Peyer's patch (tissue), 4 donors: ENCODE data around the gene G6PC2. TPM values are rescaled to one million over a fixed set of nuclear protein-coding genes. Genes with fewer than 3 reads are reported as not detected.
"Not testable (repeated sequence)": the region's sequence is repeated elsewhere in the genome, so short reads cannot be mapped to it uniquely, and the experiment has no call there.

Experiments
- DNase-seq, 3 donors: peaks; one replicate each; pipeline ENCODE4 v3.0.0-alpha.2; 2017 to 2019
- H3K27ac ChIP-seq, 4 donors: fragments of 200-600 bp; sonication (generic); one replicate each; pipeline ENCODE4 v1.5.1; 2016 to 2019
- H3K27me3 ChIP-seq, 2 donors: fragments of 200-600 bp; sonication (generic); one replicate each; pipeline ENCODE4 v1.5.1; 2019
- H3K36me3 ChIP-seq, 3 donors: fragments of 200-600 bp; sonication (generic); one replicate each; pipeline ENCODE4 v1.5.1; 2016 to 2019
- H3K4me1 ChIP-seq, 4 donors: fragments of 200-600 bp; sonication (generic); one replicate each; pipeline ENCODE4 v1.5.1; 2016 to 2019
- H3K4me3 ChIP-seq, 4 donors: fragments of 200-600 bp; sonication (generic); 1 replicate in 3 of 4; 2 replicates in 1 of 4; pipeline ENCODE4 v1.5.1; 2016 to 2019; ENCODE audit warnings: mild to moderate bottlenecking in 1 of 4
- H3K9me3 ChIP-seq, 4 donors: fragments of 200-600 bp; sonication (generic); one replicate each; pipeline ENCODE4 v1.5.1; 2016 to 2019; ENCODE audit warnings: mild to moderate bottlenecking in 1 of 4
- CTCF ChIP-seq, 6 experiments: fragments of 450-650 bp in 4 of 6; fragments of 200-600 bp in 2 of 6; sonication (generic) in 1 of 6; IDR thresholded peaks; one replicate each; pipeline ENCODE4 v1.5.1; 2017 to 2019; ENCODE audit warnings: antibody characterized with exemption in 6 of 6, mild to moderate bottlenecking in 3 of 6, moderate library complexity in 1 of 6
- POLR2A ChIP-seq, 2 donors: fragments of 450-650 bp; IDR thresholded peaks; one replicate each; pipeline ENCODE4 v1.5.1; 2017; ENCODE audit warnings: antibody characterized with exemption in 2 of 2, mild to moderate bottlenecking in 2 of 2, moderate library complexity in 2 of 2
- total RNA-seq, 4 donors: library from RNA; depleted of rRNA; stranded (reverse); fragments of >200 nt; gene quantifications; one replicate each; pipeline ENCODE4 v1.1.0, GENCODE V29; 2016

Gene G6PC2
- total RNA-seq, 4 donors from 2014 or later: not detected

GRCh38 chr2:168855601-168856000 lies 45.5 kb upstream of the G6PC2 start:
- Histone ChIP-seq H3K36me3 (peaks cover 0 to 16% (median 0%) of the 10 kb centered on the region in 3 donors), H3K27ac (no peak overlapping the region), H3K9me3 (no peaks in the 10 kb centered on the region), H3K4me1 (no peaks in the 10 kb centered on the region), H3K27me3 (no peaks in the 10 kb centered on the region), H3K4me3 (no peak overlapping the region)
- no peak for DNase-seq
- TF ChIP-seq CTCF (IDR thresholded peaks at IDR 0.05) (no peak), POLR2A (IDR thresholded peaks at IDR 0.05) (no peak)

- Histone ChIP-seq H3K36me3 (peaks cover 0 to 27% (median 0%) of the 10 kb centered on the region in 3 donors), H3K27me3 (no peaks in the 10 kb centered on the region), H3K27ac (no peak overlapping the region), H3K4me3 (no peak overlapping the region), H3K9me3 (no peaks in the 10 kb centered on the region), H3K4me1 (no peaks in the 10 kb centered on the region)
- no peak for DNase-seq
- TF ChIP-seq POLR2A (IDR thresholded peaks at IDR 0.05) (no peak), CTCF (IDR thresholded peaks at IDR 0.05) (no peak)
Observed at GRCh38 chr2:168858146-168858545, 42.9 kb upstream of the G6PC2 start.

GRCh38 chr2:168867164-168867563 lies 33.9 kb upstream of the G6PC2 start:
- H3K4me3 ChIP-seq, DNase-seq, H3K27ac ChIP-seq, H3K27me3 ChIP-seq, H3K4me1 ChIP-seq, H3K9me3 ChIP-seq: not testable (repeated sequence)
- H3K36me3 ChIP-seq: peaks cover 0 to 32% (median 0%) of the 10 kb centered on the region in 3 donors

GRCh38 chr2:168870369-168870768 lies 30.7 kb upstream of the G6PC2 start:
- H3K4me1 ChIP-seq, DNase-seq, H3K27ac ChIP-seq, H3K27me3 ChIP-seq, H3K9me3 ChIP-seq, H3K36me3 ChIP-seq, H3K4me3 ChIP-seq: not testable (repeated sequence)

GRCh38 chr2:168870824-168871223 lies 30.3 kb upstream of the G6PC2 start:
- H3K4me3 ChIP-seq, H3K36me3 ChIP-seq, H3K27ac ChIP-seq, H3K27me3 ChIP-seq, H3K4me1 ChIP-seq, DNase-seq, H3K9me3 ChIP-seq: not testable (repeated sequence)

GRCh38 chr2:168874368-168875054 lies 26.6 kb upstream of the G6PC2 start:
- H3K4me1 ChIP-seq: peaks cover 0 to 2% (median 0%) of the 10 kb centered on the region in 4 donors
- no peaks in the 10 kb centered on the region for H3K36me3 ChIP-seq
- peak in 1 of 3 donors; percentile 72 for DNase-seq
- H3K4me3 ChIP-seq: no peak overlapping the region
- no peak for TF ChIP-seq CTCF (IDR thresholded peaks at IDR 0.05)
- H3K27me3 ChIP-seq: no peaks in the 10 kb centered on the region
- H3K9me3 ChIP-seq: no peaks in the 10 kb centered on the region
- H3K27ac ChIP-seq: peak overlapping the region in 2 of 4 donors; percentile 32 to 59

DNA sequence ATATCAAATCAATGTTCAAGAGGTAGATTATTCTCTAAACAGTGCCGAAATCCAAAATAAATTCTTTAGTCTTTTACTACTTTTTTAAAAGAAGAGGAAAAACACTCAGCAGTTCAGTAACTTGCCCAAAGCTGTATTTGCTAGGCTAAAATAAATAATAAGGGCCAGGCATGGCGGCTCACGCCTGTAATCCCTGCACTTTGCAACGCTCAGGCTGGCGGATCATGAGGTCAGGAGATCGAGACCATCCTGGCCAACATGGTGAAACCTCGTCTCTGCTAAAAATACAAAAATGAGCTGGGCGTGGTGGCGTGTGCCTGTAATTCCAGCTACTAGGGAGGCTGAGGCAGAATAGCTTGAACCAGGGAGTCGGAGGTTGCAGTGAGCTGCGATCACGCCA lies 18.9 kb upstream of the G6PC2 start:
- not testable (repeated sequence) for H3K36me3 ChIP-seq, DNase-seq, H3K27ac ChIP-seq

DNA sequence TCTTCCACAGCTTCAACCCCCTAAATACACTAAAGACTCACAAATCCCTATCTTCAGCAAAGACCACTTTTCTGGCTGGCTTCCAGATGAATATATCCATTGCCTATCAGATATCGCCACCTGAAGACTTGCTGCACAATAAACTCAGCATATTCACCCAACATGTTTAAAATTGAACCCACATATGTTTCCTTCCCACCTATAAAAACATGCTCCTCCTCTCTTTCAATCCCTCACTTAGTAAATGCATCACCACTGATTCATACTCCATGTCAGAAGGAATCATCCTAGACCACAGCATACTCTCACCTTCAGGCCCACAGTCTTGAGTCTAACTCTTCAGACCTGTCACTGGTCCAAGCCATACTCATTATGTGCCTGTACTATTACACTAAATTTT lies 16.1 kb upstream of the G6PC2 start:
- H3K4me1 ChIP-seq: peaks cover 0 to 7% (median 0%) of the 10 kb centered on the region in 4 donors
- H3K36me3 ChIP-seq: no peaks in the 10 kb centered on the region
- DNase-seq: no peak
- no peak overlapping the region for H3K4me3 ChIP-seq
- TF ChIP-seq CTCF (IDR thresholded peaks at IDR 0.05): no peak
- no peak for TF ChIP-seq POLR2A (IDR thresholded peaks at IDR 0.05)
- H3K9me3 ChIP-seq: no peaks in the 10 kb centered on the region
- H3K27ac ChIP-seq: no peak overlapping the region
- no peaks in the 10 kb centered on the region for H3K27me3 ChIP-seq

More for the DNA sequence above, 18.9 kb upstream of the G6PC2 start:
- H3K27me3 ChIP-seq, H3K4me1 ChIP-seq, H3K9me3 ChIP-seq, H3K4me3 ChIP-seq: not testable (repeated sequence)
